Astrocyte of the cerebellum (primary cell): ENCODE measurements around the gene BPIFA1.

Experiments used
- DNase-seq: peaks from one replicate; pipeline ENCODE4 v3.0.0-alpha.2; 2011; ENCODE audit warnings: low read depth
- H3K4me3 ChIP-seq: 2 replicates; pipeline ENCODE4 v1.5.1; 2011; ENCODE audit warnings: mild to moderate bottlenecking, low read depth, low read length, moderate library complexity
- in situ Hi-C: cut with HindIII; loops from 2 replicates; pipeline ENCODE4 v1.10.0; 2017; ENCODE audit warnings: low sequenced_read_pairs
- TF ChIP-seq, protein P1 (sequence below): IDR thresholded peaks from 2 replicates; pipeline ENCODE4 v1.5.1; 2012; ENCODE audit warnings: low read length, low read depth, moderate library complexity, mild to moderate bottlenecking; ENCODE audit errors: missing control alignments

BPIFA1 gene

DNA sequence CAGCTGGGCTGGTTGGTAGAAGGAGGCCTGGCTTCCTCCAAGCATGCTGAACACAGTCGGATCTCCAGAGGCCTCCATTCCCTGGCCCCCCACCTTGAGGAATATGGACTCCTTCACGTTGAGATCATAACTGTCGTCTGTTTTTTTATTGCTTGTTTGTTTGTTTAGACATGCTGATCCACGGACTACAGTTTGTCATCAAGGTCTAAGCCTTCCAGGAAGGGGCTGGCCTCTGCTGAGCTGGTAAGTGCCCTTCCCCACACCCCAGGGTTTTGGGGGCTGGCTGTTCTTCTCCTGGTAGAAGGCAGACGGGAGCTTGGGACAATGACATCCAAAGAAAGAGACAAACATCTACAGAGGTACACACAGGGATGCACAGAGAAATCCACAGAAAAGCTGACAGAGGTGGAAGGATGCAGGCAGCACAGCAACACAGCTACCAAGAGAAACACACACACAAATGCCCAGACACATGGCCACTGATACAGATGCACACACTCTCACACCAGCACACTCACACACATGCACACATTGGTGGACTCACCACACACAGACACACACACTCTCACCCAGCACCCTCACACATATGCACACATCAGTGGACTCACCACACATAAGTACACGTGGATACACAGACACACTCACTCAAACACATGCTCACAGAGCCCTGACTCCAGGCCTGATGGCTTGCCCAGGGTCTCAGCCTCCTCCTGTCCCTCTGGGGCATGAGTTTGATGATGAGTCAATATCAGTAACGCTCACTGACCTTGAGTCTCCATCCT is 6.7 kb downstream of the BPIFA1 start:
- DNase-seq: no peak
- TF ChIP-seq, protein P1, sequence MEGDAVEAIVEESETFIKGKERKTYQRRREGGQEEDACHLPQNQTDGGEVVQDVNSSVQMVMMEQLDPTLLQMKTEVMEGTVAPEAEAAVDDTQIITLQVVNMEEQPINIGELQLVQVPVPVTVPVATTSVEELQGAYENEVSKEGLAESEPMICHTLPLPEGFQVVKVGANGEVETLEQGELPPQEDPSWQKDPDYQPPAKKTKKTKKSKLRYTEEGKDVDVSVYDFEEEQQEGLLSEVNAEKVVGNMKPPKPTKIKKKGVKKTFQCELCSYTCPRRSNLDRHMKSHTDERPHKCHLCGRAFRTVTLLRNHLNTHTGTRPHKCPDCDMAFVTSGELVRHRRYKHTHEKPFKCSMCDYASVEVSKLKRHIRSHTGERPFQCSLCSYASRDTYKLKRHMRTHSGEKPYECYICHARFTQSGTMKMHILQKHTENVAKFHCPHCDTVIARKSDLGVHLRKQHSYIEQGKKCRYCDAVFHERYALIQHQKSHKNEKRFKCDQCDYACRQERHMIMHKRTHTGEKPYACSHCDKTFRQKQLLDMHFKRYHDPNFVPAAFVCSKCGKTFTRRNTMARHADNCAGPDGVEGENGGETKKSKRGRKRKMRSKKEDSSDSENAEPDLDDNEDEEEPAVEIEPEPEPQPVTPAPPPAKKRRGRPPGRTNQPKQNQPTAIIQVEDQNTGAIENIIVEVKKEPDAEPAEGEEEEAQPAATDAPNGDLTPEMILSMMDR: no peak
- in situ Hi-C loops: no loop called here
- no peak overlapping the region for H3K4me3 ChIP-seq

DNA sequence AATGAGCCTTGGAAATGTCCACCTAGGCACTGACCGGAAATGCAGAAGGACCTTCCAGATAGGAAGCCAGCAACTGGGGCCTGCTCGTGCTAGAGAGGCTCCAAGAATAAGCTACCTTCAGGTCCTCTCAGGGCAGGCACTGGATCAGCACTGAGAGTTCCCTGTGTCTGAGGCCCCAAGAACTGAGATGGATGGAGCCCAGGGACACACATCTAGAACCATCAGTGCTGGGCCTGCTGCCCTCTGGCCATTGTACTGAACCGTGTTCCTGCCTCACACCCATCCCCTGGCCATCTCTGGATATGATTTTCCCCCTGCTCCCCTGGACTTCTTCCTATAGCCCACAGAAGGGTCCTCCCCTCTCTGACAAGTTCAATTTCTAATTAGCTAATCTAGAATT is 10.3 kb downstream of the BPIFA1 start:
- in situ Hi-C loops: no loop called here
- TF ChIP-seq, protein P1: no peak

DNA sequence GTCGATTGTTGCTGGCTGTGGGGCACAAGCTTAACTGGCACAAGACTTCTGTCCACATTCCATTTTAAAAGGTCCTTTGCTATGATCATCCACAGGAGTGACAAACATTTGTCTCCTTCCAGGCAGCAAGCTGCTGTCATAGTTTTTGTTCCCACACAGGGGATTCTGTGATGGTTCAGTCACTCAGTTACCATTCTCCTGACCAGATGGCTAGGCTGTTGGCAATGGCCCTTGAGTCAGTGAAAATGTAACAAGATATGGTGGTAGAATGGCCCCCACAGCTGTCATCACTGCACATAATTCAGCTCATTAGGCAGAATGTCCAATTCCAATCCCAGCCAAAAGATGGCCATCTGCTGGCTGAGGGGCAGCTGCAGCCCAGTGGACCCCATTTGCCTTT is 13.7 kb downstream of the BPIFA1 start:
- no peak overlapping the region for H3K4me3 ChIP-seq
- DNase-seq: no peak
- TF ChIP-seq, protein P1: no peak
- in situ Hi-C loops: no loop called here

More for the DNA sequence above, 10.3 kb downstream of the BPIFA1 start:
- no peak for DNase-seq
- H3K4me3 ChIP-seq: no peak overlapping the region

DNA sequence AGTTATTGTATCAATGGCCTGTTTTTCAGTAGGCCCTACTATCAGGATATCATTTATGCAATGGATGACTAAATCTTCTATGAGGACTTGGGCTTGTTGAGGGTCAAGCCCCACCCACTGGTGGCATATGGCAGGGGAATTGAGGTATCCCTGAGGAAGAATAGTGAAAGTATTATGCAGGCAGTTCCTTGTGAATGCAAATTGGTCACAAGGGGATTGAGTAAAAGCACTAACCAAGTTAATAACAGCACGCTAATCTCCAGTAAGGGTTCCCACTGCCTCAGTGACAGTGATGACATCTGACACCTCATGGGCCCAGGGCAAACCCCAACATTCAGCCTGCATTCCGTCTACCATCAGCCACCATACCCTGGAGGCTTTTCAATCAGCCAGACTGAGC is 14.9 kb downstream of the BPIFA1 start:
- no peak overlapping the region for H3K4me3 ChIP-seq
- TF ChIP-seq, protein P1: no peak
- in situ Hi-C loops: no loop called here
- no peak for DNase-seq

DNA sequence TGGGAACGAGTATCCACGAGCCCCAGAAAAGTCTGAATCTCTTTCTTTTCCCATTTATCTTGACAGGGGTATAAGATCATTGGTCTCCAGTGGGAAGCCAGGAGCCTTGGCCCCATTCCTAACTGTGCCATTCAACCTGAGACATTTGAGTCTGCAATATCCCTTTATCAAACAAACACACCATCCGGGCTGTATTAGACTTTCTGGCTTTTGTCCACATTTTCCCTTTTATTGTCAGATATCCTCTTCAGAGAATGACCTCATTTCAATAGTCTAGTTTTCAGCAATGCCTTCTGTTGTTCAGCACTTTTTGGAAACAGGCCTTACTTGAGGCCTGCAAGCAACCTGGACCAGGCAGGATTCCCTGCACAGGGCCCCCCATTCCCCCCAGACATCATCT is 15.7 kb downstream of the BPIFA1 start:
- no peak for DNase-seq
- no peak overlapping the region for H3K4me3 ChIP-seq
- in situ Hi-C loops: no loop called here
- TF ChIP-seq, protein P1: no peak

DNA sequence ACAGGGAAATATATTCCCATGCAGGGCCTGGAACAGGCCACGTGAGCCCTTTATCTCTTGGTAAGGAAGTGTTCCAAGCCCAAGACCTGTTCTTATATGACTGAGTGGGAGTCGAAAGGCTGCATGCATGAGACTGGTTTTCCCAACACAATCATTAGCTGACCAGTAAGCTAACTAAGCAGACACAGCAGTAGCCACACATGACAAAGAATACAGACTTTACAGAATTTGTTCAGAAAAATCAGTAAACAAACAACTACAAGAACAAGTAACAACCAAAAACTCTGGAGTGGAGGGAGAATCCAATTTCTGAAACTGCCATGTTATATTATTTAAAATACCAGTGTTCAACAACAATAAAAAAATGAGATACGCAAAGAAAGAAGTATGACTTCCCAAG is 16.7 kb downstream of the BPIFA1 start:
- in situ Hi-C loops: no loop called here
- DNase-seq: no peak
- no peak overlapping the region for H3K4me3 ChIP-seq
- TF ChIP-seq, protein P1: no peak
